ENCODE data around the gene RBM41.

The RBM41 gene

DNA sequence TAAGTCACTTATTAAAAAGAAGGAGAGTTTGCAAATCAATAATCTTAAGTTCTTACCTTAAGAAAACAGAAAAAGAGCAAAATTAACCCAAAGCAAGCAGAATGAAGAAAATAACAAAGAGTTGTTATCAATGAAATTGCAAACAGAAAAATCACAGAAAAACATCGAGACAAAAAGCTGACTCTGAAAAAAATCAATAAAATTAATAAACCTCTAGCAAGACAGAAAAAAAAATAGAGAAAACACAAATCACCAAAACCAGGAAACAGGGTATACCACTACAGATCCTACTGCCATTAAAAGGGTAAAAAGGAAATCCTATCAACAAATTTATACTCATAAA lies 17.3 kb upstream of the RBM41 start:
- ATAC-seq = no peak
- TF ChIP-seq TOX (CRISPR knock-in tag; IDR thresholded peaks at IDR 0.05; ENCODE audit: borderline replicate concordance) (no peak), GLIS3 (CRISPR knock-in tag; IDR thresholded peaks at IDR 0.05) (no peak), CSRNP3 (CRISPR knock-in tag; IDR thresholded peaks at IDR 0.05) (no peak), ARNTL (CRISPR knock-in tag; IDR thresholded peaks at IDR 0.05; ENCODE audit: borderline replicate concordance, low read depth) (no peak), BACH2 (CRISPR knock-in tag; IDR thresholded peaks at IDR 0.05; ENCODE audit: borderline replicate concordance) (no peak), TCF4 (CRISPR knock-in tag; IDR thresholded peaks at IDR 0.05; ENCODE audit: borderline replicate concordance) (no peak), RARB (CRISPR knock-in tag; IDR thresholded peaks at IDR 0.05) (no peak), ZFP30 (CRISPR knock-in tag; IDR thresholded peaks at IDR 0.05) (no peak)

DNA sequence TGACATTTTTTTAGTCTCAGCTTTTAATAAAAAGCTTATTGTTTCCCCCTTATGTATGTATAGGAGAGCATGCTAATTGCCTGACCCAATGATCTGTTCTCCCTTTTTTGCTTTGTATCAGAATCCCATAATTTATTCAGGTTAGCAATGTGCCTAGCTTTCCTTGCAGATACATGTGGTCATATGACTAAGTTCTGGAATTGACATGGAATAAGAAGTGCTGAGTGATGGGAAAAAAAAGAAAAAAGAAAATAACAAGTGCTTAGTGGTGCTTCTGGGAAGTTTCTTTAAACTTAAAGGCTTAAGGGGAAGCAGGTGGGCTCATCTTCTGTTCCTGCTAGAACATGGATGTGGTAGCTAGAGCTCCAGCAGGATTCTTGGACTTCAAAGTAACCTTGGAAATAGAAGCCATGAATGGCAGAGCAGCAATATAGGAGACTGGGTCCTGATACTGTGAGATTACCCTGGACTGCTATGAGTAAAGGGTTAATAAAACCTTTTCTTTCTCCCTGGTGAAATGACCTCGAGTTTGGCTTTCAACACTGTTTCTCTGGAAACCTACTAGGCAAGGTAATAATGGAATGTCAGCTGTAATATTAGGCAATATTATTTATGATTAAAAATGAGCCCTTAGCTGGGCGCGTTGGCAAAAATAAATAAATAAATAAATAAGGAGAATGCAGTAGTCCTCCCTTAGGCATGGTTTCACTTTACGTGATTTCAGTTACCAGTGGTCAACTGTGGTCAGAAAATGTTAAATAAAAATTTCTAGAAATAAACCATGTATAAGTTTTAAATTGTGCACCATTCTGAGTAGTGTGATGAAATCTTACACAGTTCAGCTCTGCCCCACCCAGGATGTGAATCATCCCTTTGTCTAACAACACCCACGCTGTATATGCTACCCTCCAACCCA lies 16.7 kb upstream of the RBM41 start:
- TF ChIP-seq RARB (CRISPR knock-in tag; IDR thresholded peaks at IDR 0.05) (no peak), ESRRG (CRISPR knock-in tag; IDR thresholded peaks at IDR 0.05) (no peak), ARNTL (CRISPR knock-in tag; IDR thresholded peaks at IDR 0.05; ENCODE audit: borderline replicate concordance, low read depth) (no peak), PPARA (CRISPR knock-in tag; IDR thresholded peaks at IDR 0.05; ENCODE audit: borderline replicate concordance) (no peak), ZFP3 (CRISPR knock-in tag; IDR thresholded peaks at IDR 0.05) (no peak), OSR1 (CRISPR knock-in tag; IDR thresholded peaks at IDR 0.05) (no peak), GLIS3 (CRISPR knock-in tag; IDR thresholded peaks at IDR 0.05) (no peak), CSDC2 (CRISPR knock-in tag; IDR thresholded peaks at IDR 0.05) (no peak), ZNF565 (CRISPR knock-in tag; conservative IDR thresholded peaks at IDR 0.05; ENCODE audit: low read depth) (no peak), TCF4 (CRISPR knock-in tag; IDR thresholded peaks at IDR 0.05; ENCODE audit: borderline replicate concordance) (no peak), CSRNP3 (CRISPR knock-in tag; IDR thresholded peaks at IDR 0.05) (no peak), ISL1 (CRISPR knock-in tag; IDR thresholded peaks at IDR 0.05) (no peak)
- ATAC-seq = no peak

GRCh38 chrX:107123750-107124149 lies 5.1 kb upstream of the RBM41 start:
- ATAC-seq = no peak

GRCh38 chrX:107119283-107119682 lies 661 bp upstream of the RBM41 start:
- TF ChIP-seq ISL1 (CRISPR knock-in tag; IDR thresholded peaks at IDR 0.05) (no peak), RARB (CRISPR knock-in tag; IDR thresholded peaks at IDR 0.05) (no peak), OSR1 (CRISPR knock-in tag; IDR thresholded peaks at IDR 0.05) (no peak), ZFP30 (CRISPR knock-in tag; IDR thresholded peaks at IDR 0.05) (no peak), ZNF565 (CRISPR knock-in tag; conservative IDR thresholded peaks at IDR 0.05; ENCODE audit: low read depth) (no peak), ARNTL (CRISPR knock-in tag; IDR thresholded peaks at IDR 0.05; ENCODE audit: borderline replicate concordance, low read depth) (no peak), ZNF70 (CRISPR knock-in tag; IDR thresholded peaks at IDR 0.05) (no peak), GLIS3 (CRISPR knock-in tag; IDR thresholded peaks at IDR 0.05) (no peak), ESRRG (CRISPR knock-in tag; IDR thresholded peaks at IDR 0.05) (no peak), CSDC2 (CRISPR knock-in tag; IDR thresholded peaks at IDR 0.05) (no peak), CSRNP3 (CRISPR knock-in tag; IDR thresholded peaks at IDR 0.05) (no peak), PPARA (CRISPR knock-in tag; IDR thresholded peaks at IDR 0.05; ENCODE audit: borderline replicate concordance) (no peak)
- TF ChIP-seq, protein P1, sequence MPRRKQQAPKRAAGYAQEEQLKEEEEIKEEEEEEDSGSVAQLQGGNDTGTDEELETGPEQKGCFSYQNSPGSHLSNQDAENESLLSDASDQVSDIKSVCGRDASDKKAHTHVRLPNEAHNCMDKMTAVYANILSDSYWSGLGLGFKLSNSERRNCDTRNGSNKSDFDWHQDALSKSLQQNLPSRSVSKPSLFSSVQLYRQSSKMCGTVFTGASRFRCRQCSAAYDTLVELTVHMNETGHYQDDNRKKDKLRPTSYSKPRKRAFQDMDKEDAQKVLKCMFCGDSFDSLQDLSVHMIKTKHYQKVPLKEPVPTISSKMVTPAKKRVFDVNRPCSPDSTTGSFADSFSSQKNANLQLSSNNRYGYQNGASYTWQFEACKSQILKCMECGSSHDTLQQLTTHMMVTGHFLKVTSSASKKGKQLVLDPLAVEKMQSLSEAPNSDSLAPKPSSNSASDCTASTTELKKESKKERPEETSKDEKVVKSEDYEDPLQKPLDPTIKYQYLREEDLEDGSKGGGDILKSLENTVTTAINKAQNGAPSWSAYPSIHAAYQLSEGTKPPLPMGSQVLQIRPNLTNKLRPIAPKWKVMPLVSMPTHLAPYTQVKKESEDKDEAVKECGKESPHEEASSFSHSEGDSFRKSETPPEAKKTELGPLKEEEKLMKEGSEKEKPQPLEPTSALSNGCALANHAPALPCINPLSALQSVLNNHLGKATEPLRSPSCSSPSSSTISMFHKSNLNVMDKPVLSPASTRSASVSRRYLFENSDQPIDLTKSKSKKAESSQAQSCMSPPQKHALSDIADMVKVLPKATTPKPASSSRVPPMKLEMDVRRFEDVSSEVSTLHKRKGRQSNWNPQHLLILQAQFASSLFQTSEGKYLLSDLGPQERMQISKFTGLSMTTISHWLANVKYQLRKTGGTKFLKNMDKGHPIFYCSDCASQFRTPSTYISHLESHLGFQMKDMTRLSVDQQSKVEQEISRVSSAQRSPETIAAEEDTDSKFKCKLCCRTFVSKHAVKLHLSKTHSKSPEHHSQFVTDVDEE (CRISPR knock-in tag; IDR thresholded peaks at IDR 0.05) = no peak
- TF ChIP-seq, protein P2, sequence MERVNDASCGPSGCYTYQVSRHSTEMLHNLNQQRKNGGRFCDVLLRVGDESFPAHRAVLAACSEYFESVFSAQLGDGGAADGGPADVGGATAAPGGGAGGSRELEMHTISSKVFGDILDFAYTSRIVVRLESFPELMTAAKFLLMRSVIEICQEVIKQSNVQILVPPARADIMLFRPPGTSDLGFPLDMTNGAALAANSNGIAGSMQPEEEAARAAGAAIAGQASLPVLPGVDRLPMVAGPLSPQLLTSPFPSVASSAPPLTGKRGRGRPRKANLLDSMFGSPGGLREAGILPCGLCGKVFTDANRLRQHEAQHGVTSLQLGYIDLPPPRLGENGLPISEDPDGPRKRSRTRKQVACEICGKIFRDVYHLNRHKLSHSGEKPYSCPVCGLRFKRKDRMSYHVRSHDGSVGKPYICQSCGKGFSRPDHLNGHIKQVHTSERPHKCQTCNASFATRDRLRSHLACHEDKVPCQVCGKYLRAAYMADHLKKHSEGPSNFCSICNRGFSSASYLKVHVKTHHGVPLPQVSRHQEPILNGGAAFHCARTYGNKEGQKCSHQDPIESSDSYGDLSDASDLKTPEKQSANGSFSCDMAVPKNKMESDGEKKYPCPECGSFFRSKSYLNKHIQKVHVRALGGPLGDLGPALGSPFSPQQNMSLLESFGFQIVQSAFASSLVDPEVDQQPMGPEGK (CRISPR knock-in tag; IDR thresholded peaks at IDR 0.05; ENCODE audit: borderline replicate concordance) = no peak
- TF ChIP-seq, protein P3, sequence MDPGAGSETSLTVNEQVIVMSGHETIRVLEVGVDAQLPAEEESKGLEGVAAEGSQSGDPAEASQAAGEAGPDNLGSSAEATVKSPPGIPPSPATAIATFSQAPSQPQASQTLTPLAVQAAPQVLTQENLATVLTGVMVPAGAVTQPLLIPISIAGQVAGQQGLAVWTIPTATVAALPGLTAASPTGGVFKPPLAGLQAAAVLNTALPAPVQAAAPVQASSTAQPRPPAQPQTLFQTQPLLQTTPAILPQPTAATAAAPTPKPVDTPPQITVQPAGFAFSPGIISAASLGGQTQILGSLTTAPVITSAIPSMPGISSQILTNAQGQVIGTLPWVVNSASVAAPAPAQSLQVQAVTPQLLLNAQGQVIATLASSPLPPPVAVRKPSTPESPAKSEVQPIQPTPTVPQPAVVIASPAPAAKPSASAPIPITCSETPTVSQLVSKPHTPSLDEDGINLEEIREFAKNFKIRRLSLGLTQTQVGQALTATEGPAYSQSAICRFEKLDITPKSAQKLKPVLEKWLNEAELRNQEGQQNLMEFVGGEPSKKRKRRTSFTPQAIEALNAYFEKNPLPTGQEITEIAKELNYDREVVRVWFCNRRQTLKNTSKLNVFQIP (CRISPR knock-in tag; IDR thresholded peaks at IDR 0.05; ENCODE audit: borderline replicate concordance, low read depth) = no peak
- TF ChIP-seq, protein P4, sequence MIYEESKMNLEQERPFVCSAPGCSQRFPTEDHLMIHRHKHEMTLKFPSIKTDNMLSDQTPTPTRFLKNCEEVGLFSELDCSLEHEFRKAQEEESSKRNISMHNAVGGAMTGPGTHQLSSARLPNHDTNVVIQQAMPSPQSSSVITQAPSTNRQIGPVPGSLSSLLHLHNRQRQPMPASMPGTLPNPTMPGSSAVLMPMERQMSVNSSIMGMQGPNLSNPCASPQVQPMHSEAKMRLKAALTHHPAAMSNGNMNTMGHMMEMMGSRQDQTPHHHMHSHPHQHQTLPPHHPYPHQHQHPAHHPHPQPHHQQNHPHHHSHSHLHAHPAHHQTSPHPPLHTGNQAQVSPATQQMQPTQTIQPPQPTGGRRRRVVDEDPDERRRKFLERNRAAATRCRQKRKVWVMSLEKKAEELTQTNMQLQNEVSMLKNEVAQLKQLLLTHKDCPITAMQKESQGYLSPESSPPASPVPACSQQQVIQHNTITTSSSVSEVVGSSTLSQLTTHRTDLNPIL (CRISPR knock-in tag; IDR thresholded peaks at IDR 0.05; ENCODE audit: low read depth) = no peak
- no peak for ATAC-seq

More at GRCh38 chrX:107123750-107124149, 5.1 kb upstream of the RBM41 start:
- no peak for TF ChIP-seq CSDC2 (CRISPR knock-in tag; IDR thresholded peaks at IDR 0.05)
